NCI-H748 (cell line): Measurements from ENCODE around the gene BAHD1.
"Not testable (repeated sequence)": the region's sequence is repeated elsewhere in the genome, so short reads cannot be mapped to it uniquely, and the experiment has no call there.

Source experiments
- DNase-seq: peaks from one replicate; lab custom pipeline; 2025; ENCODE audit not compliant: unreplicated experiment; lab: John Stamatoyannopoulos, UW

BAHD1 gene

DNA sequence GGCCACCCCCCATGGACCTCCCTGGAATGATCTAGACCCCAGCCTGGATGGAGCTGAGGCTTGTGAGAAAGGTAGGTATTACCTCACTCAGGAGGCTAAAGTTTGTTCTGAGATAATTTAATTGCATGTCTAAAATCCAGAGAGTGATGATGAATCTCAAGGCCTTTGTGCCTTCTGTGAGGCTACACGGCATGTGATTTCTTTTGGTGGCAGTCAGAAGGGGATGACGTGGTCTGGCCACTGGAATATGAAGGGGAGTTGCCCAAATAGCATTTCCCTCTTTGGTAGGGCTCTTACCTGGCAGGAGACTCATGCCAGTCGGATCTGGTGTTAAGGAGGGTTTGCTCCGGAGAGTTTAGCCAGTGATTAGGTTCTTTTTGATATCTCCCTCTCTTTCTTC lies 2.5 kb downstream of the BAHD1 start:
- DNase-seq, result no peak

- no peak for DNase-seq
Observed at GRCh38 chr15:40443846-40444245, 3.1 kb downstream of the BAHD1 start.

- no peak for DNase-seq
Observed at GRCh38 chr15:40444736-40445135, 4.0 kb downstream of the BAHD1 start.

DNA sequence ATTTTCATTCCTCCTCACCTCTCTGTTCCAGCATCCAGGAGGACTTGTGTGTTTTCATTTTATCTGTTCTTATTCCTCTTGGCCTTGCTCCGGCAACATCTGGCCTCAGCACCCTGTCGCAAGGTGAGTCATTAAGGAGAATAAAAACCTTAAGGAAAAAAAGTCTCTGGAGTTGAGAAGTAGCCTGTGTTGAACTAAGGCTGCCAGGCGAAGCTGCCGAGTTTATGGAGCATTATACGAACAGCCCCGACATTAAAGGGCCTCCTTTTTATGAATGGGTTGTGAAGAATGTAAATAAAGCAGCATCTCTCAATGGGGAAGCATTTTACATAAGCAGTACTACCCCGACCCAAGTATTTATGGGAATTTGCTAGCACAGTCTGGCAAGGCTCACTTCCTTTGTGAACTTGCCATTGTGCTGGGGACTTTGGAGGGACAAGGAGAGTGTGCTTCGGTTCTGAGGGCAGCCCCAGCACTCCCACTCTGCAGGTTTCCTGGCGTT lies 4.7 kb downstream of the BAHD1 start:
- no peak for DNase-seq

- no peak for DNase-seq
Observed at GRCh38 chr15:40446144-40446543, 5.4 kb downstream of the BAHD1 start.

- no peak for DNase-seq
Observed at GRCh38 chr15:40448354-40448753, 7.6 kb downstream of the BAHD1 start.

DNA sequence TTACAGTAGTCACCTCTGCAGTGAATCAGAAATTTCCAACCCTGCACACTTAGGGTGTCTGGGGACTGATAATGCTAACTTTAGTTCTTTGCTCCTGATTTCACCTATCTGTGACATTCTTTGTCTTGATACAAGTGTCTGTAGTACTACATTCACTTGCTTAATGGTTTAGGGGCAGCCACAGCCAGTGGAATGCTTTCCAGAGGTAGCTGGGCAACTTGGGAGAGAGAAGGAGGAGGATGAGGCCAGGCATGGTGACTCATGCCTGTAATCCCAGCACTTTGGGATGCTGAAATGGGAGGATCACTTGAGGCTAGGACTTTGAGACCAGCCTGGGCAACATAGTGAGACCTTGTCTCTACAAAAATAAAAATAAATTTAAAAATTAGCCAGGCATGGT lies 8.5 kb downstream of the BAHD1 start:
- no peak for DNase-seq

GRCh38 chr15:40450047-40450446 lies 9.3 kb downstream of the BAHD1 start:
- no peak for DNase-seq

DNA sequence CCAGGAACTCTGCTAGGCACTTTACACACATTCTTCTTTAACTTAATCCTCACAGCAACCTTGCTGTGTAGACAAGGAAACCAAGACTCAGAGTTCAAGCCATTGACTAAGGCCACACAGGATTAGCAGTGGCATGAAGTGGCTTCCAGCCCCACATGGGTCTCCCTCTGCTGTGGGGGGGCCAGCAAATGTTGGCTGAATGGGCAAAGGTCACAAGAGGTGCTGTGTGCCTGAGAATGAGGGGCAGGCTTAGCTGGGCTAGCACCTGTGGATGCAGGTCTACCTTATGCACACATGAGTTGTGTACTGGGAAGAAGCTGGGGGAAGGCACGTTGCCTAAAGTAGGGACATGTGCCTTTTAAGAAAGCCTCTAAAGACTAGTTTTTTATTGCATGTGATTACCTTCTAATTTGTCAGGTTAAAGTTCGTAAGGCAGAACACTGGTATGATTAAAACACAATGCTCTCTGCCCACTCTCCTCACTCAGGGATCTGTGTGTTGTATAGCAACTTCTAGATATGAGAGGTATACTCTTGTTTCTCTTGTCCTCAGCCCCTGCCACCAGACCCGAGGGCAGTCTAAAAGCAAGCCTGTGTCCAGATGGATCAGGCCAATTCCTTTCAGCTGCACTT lies 10.9 kb downstream of the BAHD1 start:
- no peak for DNase-seq

GRCh38 chr15:40452296-40453090 lies 11.7 kb downstream of the BAHD1 start:
- DNase-seq, result no peak

DNA sequence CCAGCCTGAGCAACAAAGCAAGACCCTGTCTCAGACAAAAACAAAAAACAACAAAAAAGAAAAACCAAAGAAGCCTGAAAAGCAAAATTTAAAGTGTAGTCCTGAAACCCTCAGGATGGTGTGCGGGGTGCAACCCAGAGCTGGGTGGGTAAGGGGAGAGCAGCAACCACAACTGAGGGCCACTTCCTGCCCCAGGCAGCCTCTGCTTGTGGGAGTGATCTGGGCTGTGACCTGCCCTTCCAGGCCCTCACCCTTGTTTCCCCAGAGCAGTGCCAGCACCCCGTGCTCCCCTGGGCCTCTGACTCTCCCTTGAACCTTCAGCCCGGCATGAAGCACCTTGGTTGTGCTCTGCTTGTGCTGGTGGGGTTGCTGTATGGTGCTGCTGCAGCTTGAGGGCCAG lies 13.2 kb downstream of the BAHD1 start:
- DNase-seq, result not testable (repeated sequence)

- no peak for DNase-seq
Observed at GRCh38 chr15:40454904-40455391, 14.2 kb downstream of the BAHD1 start.

DNA sequence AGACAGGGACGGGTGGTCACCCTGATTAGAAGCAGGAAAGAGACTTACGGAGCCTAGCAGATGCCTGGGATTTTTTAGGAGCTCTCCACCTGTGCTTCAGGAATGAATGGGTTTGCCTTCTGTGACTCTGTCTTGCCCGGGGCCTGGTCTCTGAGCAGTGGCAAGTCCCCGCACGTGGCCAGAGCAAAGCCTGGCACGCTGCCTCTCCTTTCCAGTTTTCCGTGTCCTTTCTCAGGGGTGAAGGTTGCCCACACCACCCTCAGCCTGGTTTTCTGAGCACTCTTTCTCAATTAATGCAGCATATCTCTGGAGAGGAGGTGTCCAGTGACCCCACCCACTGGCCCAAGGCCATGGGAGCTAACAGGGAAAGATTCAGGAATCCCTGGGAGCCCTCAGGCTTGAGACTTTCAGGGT lies 15.6 kb downstream of the BAHD1 start:
- no peak for DNase-seq

GRCh38 chr15:40456738-40457137 lies 16.0 kb downstream of the BAHD1 start:
- no peak for DNase-seq

DNA sequence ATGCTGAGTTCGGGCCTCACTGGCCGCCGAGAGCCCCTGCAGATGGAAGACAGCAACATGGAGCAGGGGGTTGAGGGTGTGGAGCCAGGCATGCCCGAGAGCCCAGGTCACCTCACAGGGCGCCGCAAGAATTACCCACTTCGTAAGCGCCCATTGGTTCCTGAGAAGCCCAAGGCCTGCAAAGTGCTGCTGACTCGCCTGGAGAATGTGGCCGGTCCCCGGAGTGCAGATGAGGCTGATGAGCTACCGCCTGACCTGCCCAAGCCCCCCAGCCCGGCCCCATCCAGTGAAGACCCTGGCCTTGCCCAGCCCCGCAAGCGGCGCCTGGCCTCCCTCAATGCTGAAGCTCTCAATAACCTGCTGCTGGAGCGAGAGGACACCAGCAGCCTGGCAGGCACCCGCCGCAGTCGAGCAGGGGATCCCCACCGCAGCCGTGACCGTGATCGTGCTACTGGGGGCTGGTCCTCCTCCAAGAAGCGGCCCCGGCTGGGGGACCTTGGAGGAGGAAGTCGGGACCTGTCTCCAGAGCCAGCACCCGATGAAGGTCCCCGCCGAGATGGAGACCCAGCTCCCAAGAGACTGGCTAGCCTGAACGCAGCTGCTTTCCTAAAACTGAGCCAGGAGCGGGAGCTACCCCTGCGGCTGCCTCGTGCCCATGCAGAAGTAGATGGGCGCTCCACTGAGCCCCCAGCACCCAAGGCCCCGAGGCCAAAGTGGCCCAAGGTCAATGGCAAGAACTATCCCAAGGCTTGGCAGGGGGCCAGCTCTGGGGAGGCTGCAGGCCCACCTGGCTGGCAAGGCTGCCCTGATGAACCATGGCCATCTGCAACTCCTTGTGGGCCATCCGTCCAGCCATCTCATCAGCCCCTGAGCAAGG lies 18.0 kb downstream of the BAHD1 start:
- no peak for DNase-seq

- DNase-seq, result no peak
Observed at GRCh38 chr15:40459391-40460015, 18.8 kb downstream of the BAHD1 start.

DNA sequence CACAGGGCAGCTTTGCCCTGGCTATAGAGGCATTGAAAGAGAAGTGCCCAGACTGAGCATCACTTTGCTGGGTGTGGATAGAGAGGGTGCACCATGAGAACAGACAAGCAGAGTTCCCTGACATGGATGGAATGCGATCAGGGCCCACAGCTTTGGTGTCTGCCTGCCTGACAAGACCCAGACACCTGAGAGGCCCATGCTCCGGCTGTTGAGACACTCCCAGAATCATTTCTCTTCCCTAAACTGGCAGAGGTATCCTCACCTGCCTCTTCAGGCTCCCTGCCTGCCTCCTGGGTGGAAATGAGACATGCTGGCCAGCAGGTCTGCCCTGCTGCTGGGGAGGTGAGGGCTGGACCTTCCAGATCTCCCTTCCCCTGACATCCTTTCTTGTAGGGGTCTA lies 19.7 kb downstream of the BAHD1 start:
- DNase-seq, result no peak

GRCh38 chr15:40461958-40462357 lies 21.2 kb downstream of the BAHD1 start:
- DNase-seq, result no peak

GRCh38 chr15:40463279-40463678 lies 22.5 kb downstream of the BAHD1 start:
- DNase-seq, result no peak

DNA sequence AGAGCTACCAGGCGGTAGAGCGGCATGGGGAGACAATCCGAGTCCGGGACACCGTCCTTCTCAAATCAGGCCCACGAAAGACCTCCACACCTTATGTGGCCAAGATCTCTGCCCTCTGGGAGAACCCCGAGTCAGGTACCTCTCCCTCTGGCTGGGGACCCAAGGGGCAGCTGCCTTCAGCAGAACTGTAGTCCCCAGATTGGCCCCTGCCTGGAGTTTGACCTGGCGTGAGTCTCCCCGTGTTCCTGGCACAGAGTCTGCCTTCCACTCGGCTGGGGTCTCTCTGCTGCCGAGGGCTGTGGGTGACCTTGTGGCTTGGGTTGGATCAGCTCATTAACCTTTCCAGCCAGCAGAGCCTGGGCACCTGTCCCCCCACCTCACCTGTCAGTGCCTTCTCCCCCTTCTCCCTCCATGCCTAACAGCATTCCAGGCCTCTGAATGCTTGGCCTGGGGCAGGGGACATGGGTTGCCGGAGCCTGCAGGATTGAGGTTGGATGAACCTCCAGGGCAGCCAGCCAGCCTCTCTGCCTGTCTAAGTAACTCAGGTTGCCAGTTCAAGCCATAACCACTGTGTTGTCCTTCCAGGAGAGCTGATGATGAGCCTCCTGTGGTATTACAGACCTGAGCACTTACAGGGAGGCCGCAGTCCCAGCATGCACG lies 23.3 kb downstream of the BAHD1 start:
- no peak for DNase-seq
